Endodermal cell (in vitro differentiated cells): ENCODE data around the gene CCDC88C. TPM values are rescaled to one million over a fixed set of nuclear protein-coding genes. Genes with fewer than 3 reads are reported as not detected.

Experiments used
- DNase-seq: peaks from one replicate; pipeline ENCODE4 v3.0.0-alpha.2; 2017
- H3K27ac ChIP-seq: 2 replicates; pipeline ENCODE4 v1.5.1; 2013; ENCODE audit warnings: mild to moderate bottlenecking, low read depth, low read length, moderate library complexity
- H3K27me3 ChIP-seq: 2 replicates; pipeline ENCODE4 v1.6.1; 2013; ENCODE audit warnings: mild to moderate bottlenecking, low read length, moderate library complexity; ENCODE audit not compliant: insufficient read depth, control insufficient read depth, poor library complexity, severe bottlenecking
- H3K36me3 ChIP-seq: 2 replicates; pipeline ENCODE4 v1.7.0; 2013; ENCODE audit warnings: mild to moderate bottlenecking, low read length, moderate library complexity; ENCODE audit not compliant: control insufficient read depth, insufficient read depth
- H3K4me1 ChIP-seq: one replicate; pipeline ENCODE4 v1.7.0; 2013; ENCODE audit warnings: low read length; ENCODE audit not compliant: control insufficient read depth, insufficient read depth
- H3K4me3 ChIP-seq: 2 replicates; pipeline ENCODE4 v1.5.1; 2013; ENCODE audit warnings: mild to moderate bottlenecking, low read length, moderate library complexity
- H3K9ac ChIP-seq: 2 replicates; pipeline ENCODE4 v1.6.1; 2013; ENCODE audit warnings: mild to moderate bottlenecking, low read length, moderate library complexity; ENCODE audit not compliant: poor library complexity, severe bottlenecking; ENCODE audit errors: extremely low read depth
- H3K9me3 ChIP-seq: 2 replicates; pipeline ENCODE4 v1.6.1; 2013; ENCODE audit warnings: mild to moderate bottlenecking, low read length, moderate library complexity; ENCODE audit not compliant: control insufficient read depth
- H3K27ac Mint-ChIP-seq: 2 replicates; pipeline ENCODE4 v1.8.0; 2020; ENCODE audit warnings: mixed read lengths
- H3K27me3 Mint-ChIP-seq: 2 replicates; pipeline ENCODE4 v1.8.0; 2021; ENCODE audit warnings: mild to moderate bottlenecking, mixed read lengths; ENCODE audit not compliant: insufficient read depth
- H3K36me3 Mint-ChIP-seq: 2 replicates; pipeline ENCODE4 v1.8.0; 2020; ENCODE audit warnings: low read depth, mixed read lengths
- H3K4me1 Mint-ChIP-seq: 2 replicates; pipeline ENCODE4 v1.8.0; 2020; ENCODE audit warnings: mixed read lengths
- H3K4me3 Mint-ChIP-seq: 2 replicates; pipeline ENCODE4 v1.8.0; 2020; ENCODE audit warnings: mild to moderate bottlenecking, moderate library complexity, mixed read lengths
- H3K9me3 Mint-ChIP-seq: 2 replicates; pipeline ENCODE4 v1.8.0; 2020; ENCODE audit warnings: mild to moderate bottlenecking, mixed read lengths
- WGBS, 2 experiments: methylation state at CpG; one replicate each; pipeline versions ENCODE4 v1.1.5 to v1.1.7; 2013; ENCODE audit warnings: missing lambda C conversion rate in 2 of 2, mixed read lengths in 1 of 2; ENCODE audit not compliant: insufficient coverage in 1 of 2, insufficient read length in 1 of 2; 5-methylcytosine and 5-hydroxymethylcytosine counted together
- total RNA-seq, 2 donors: library from RNA; stranded (reverse); fragmentation: NEBNext Ultra II Directional in 1 of 2; extraction: Animal tissue kit (Norgen Biotek cat#: 25700) in 1 of 2; gene quantifications; 2 replicates in 1 of 2; 3 replicates in 1 of 2; pipeline ENCODE4 v1.2.1, GENCODE V29; 2021
- TF ChIP-seq, protein P1 (sequence below): fragments of 200-600 bp; sonication (generic); conservative IDR thresholded peaks from 2 replicates; pipeline ENCODE4 v1.5.0; 2021; ENCODE audit warnings: antibody characterized with exemption, mild to moderate bottlenecking

CCDC88C gene
- total RNA-seq, 2 donors from 2014 or later, result 50.0 to 50.5 TPM

GRCh38 chr14:91419451-91419850 is 1.8 kb upstream of the CCDC88C start:
- Histone ChIP-seq H3K36me3 (no peaks in the 10 kb centered on the region), H3K9me3 (no peaks in the 10 kb centered on the region), H3K27ac (no peak overlapping the region), H3K27me3 (no peaks in the 10 kb centered on the region), H3K4me3 (no peak overlapping the region), H3K4me1 (peaks cover 4% of the 10 kb centered on the region), H3K9ac (no peak overlapping the region)
- 73 to 82% methylated on average over 3 of the region's 3 CpGs for WGBS, 2 experiments
- Mint-ChIP-seq H3K27me3 (no peaks in the 10 kb centered on the region), H3K36me3 (peaks cover 9% of the 10 kb centered on the region), H3K27ac (no peak overlapping the region), H3K4me1 (peaks cover 23% of the 10 kb centered on the region), H3K4me3 (no peak overlapping the region), H3K9me3 (peaks cover under 1% of the 10 kb centered on the region)
- DNase-seq, result no peak
- TF ChIP-seq, protein P1, sequence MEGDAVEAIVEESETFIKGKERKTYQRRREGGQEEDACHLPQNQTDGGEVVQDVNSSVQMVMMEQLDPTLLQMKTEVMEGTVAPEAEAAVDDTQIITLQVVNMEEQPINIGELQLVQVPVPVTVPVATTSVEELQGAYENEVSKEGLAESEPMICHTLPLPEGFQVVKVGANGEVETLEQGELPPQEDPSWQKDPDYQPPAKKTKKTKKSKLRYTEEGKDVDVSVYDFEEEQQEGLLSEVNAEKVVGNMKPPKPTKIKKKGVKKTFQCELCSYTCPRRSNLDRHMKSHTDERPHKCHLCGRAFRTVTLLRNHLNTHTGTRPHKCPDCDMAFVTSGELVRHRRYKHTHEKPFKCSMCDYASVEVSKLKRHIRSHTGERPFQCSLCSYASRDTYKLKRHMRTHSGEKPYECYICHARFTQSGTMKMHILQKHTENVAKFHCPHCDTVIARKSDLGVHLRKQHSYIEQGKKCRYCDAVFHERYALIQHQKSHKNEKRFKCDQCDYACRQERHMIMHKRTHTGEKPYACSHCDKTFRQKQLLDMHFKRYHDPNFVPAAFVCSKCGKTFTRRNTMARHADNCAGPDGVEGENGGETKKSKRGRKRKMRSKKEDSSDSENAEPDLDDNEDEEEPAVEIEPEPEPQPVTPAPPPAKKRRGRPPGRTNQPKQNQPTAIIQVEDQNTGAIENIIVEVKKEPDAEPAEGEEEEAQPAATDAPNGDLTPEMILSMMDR, result no peak

- no peak overlapping the region for H3K9ac ChIP-seq
- H3K27me3 ChIP-seq, result no peaks in the 10 kb centered on the region
- H3K4me3 Mint-ChIP-seq, result peak overlapping the region; percentile 50
- H3K36me3 ChIP-seq, result no peaks in the 10 kb centered on the region
- no peak for DNase-seq
- no peaks in the 10 kb centered on the region for H3K27me3 Mint-ChIP-seq
- 66 to 73% methylated on average over 8 to 12 of the region's 12 CpGs for WGBS, 2 experiments
- TF ChIP-seq, protein P1, result no peak
- no peak overlapping the region for H3K27ac ChIP-seq
- peaks cover 4% of the 10 kb centered on the region for H3K4me1 ChIP-seq
- H3K4me1 Mint-ChIP-seq, result peaks cover 27% of the 10 kb centered on the region
- H3K27ac Mint-ChIP-seq, result no peak overlapping the region
- H3K9me3 Mint-ChIP-seq, result no peaks in the 10 kb centered on the region
- peaks cover 12% of the 10 kb centered on the region for H3K36me3 Mint-ChIP-seq
- no peak overlapping the region for H3K4me3 ChIP-seq
- H3K9me3 ChIP-seq, result no peaks in the 10 kb centered on the region
Observed at GRCh38 chr14:91419044-91419397, 1.4 kb upstream of the CCDC88C start.

DNA sequence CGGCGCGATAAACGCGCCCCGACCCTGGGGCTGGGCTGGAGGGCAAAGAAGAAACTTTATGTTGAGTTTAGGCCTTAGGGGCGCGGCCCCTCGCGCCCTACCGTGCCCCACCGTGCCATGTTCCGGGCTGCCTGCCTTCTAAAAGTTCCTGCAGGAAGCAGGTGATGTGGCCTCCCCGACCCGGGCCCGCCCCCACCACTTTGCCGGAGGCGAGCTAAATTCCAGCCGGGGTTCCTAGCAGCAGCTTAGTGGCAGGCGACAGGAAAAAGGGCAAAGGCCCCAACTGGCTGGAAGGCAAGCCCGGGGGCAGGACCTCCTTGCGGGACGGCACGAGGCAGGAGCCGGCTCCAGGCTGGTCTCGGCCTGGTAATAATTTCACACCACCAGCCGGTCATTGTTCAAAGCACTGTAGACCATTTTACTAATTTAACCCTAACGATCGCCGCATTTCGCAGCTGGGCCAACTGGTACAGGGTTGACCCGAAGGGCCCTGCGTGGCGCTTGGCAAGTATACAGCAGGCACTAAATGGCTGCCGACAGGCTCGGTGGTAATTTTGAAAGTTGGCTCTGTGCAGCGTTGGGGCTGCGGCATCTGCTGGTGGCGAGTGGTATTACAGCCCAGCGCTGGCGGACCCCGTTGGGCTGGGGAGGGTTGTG is 895 bp upstream of the CCDC88C start:
- peak; percentile 93 for DNase-seq
- peak overlapping the region; percentile 35 for H3K27ac Mint-ChIP-seq
- H3K36me3 ChIP-seq, result no peaks in the 10 kb centered on the region
- H3K36me3 Mint-ChIP-seq, result peaks cover 15% of the 10 kb centered on the region
- no peak overlapping the region for H3K9ac ChIP-seq
- no peaks in the 10 kb centered on the region for H3K9me3 Mint-ChIP-seq
- H3K27ac ChIP-seq, result peak overlapping the region; percentile 38
- H3K4me1 ChIP-seq, result peaks cover 4% of the 10 kb centered on the region
- WGBS, 2 experiments, result 5 to 11% methylated on average over 13 to 42 of the region's 42 CpGs
- H3K9me3 ChIP-seq, result no peaks in the 10 kb centered on the region
- H3K4me3 Mint-ChIP-seq, result peak overlapping the region; percentile 50
- TF ChIP-seq, protein P1, result peak; percentile 93
- peaks cover 31% of the 10 kb centered on the region for H3K4me1 Mint-ChIP-seq
- H3K27me3 Mint-ChIP-seq, result no peaks in the 10 kb centered on the region
- H3K27me3 ChIP-seq, result no peaks in the 10 kb centered on the region
- H3K4me3 ChIP-seq, result peak overlapping the region; percentile 60
